Measurements from ENCODE around the gene SLC38A3.

SLC38A3 gene

DNA sequence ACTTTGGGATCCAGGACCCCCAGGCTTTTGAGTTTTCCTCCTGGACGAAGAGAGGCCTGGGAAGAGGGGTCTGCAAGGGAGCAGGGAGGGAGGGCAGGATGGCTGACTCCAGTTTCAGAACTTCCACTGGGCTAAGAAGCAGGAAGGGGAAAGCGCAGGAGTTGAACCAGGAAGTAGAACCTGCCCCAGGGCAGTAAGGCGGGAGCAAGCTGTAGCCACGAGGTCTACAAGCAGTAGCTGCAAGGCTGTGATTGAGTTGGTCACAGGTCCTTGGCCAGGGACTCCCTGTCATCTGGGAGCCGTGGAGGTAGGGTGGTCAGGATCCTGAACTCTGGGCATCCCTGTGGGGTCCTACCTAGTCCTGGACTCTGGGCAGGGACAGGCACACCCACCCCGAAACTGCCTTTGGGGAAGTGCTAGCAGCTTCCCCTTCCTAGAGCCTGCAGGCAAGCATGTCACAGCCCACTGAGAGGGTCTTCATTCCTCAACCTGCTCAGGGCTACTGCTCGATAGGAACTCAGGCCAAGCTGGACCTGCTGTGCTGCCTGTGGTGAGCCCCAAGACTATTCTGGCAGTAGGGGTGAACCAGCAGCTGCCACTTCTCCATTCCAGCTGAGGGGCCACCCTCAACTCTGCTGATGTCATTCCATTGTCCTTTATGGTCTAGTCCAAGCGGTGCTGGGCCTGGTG, 25.2 kb downstream of the SLC38A3 start:
- Histone ChIP-seq H3K9me3 (ENCODE audit: control insufficient read depth, low read length) (no peaks in the 10 kb centered on the region), H3K27ac (ENCODE audit: insufficient read depth, low read length, poor library complexity, severe bottlenecking) (no peak overlapping the region), H3K4me1 (ENCODE audit: control insufficient read depth, insufficient read depth, low read length, poor library complexity, severe bottlenecking) (peaks cover 15% of the 10 kb centered on the region), H3K36me3 (ENCODE audit: control insufficient read depth, insufficient read depth, low read length) (no peaks in the 10 kb centered on the region), H3K4me3 (ENCODE audit: insufficient read depth, low read depth, low read length, poor library complexity, severe bottlenecking) (no peak overlapping the region), H3K27me3 (replicated peaks; ENCODE audit: control insufficient read depth, insufficient read depth, low read length, poor library complexity, severe bottlenecking) (no peaks in the 10 kb centered on the region)
- DNase-seq: no peak

DNA sequence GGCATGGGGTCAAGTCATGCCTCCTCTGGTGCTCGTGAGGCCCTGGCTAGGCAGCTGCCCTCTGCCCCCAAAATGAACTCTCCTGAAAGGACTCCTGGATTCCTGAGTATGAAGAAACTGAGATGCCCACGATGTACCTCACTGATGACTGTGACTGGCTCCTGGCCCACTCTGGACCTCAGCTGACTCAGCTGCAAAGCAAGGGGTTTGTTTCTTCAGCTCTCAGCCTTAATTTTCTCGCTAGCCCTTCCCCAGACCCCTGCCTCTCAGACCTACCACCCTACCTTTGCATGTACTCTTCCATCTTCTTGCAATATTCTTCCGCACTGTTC, 25.7 kb downstream of the SLC38A3 start:
- no peak for DNase-seq
- Histone ChIP-seq H3K27ac (ENCODE audit: insufficient read depth, low read length, poor library complexity, severe bottlenecking) (no peak overlapping the region), H3K4me1 (ENCODE audit: control insufficient read depth, insufficient read depth, low read length, poor library complexity, severe bottlenecking) (peaks cover 15% of the 10 kb centered on the region), H3K4me3 (ENCODE audit: insufficient read depth, low read depth, low read length, poor library complexity, severe bottlenecking) (no peak overlapping the region), H3K36me3 (ENCODE audit: control insufficient read depth, insufficient read depth, low read length) (no peaks in the 10 kb centered on the region), H3K9me3 (ENCODE audit: control insufficient read depth, low read length) (no peaks in the 10 kb centered on the region), H3K27me3 (replicated peaks; ENCODE audit: control insufficient read depth, insufficient read depth, low read length, poor library complexity, severe bottlenecking) (no peaks in the 10 kb centered on the region)

DNA sequence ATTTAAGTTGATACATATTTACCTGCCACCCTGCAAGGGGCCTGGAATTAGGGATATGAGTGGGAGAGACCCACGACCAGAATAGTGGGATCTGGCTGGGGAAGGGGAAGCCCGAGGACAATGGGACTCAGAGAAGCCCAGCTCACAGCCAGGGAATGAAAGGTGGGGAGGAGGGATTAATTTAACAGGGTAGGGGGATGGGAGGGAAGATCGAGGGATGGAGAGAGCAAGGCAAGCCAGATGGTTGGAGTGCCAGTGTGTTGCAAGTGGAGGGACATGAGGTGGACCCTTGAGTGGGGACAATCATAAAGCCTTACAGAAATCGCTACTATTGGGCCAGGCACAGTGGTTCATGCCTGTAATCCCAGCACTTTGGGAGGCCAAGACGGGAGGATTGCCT, 26.5 kb downstream of the SLC38A3 start:
- Histone ChIP-seq H3K9me3 (ENCODE audit: control insufficient read depth, low read length) (no peaks in the 10 kb centered on the region), H3K27ac (ENCODE audit: insufficient read depth, low read length, poor library complexity, severe bottlenecking) (no peak overlapping the region), H3K27me3 (replicated peaks; ENCODE audit: control insufficient read depth, insufficient read depth, low read length, poor library complexity, severe bottlenecking) (no peaks in the 10 kb centered on the region), H3K4me1 (ENCODE audit: control insufficient read depth, insufficient read depth, low read length, poor library complexity, severe bottlenecking) (peaks cover 10% of the 10 kb centered on the region), H3K36me3 (ENCODE audit: control insufficient read depth, insufficient read depth, low read length) (no peaks in the 10 kb centered on the region), H3K4me3 (ENCODE audit: insufficient read depth, low read depth, low read length, poor library complexity, severe bottlenecking) (no peak overlapping the region)
- DNase-seq: no peak

DNA sequence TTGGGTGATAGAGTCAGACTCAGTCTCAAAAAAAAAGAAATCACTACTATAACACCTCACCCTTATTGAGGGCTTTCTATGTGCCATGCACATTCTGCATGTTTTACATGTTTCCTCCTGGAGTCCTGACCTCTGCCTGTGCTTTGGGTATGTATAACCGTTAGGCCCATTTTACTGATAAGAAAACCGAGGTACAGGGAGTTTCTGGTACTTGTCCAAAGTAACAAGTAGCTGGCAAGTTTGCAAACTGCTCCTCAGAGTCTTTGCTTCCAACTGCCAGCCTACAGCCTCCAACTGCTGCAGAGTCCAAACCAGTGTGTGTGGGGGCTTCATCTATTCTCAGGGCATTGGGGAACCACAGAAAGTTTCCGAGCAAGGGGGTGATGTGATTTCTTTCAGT, 27.2 kb downstream of the SLC38A3 start:
- DNase-seq: no peak
- H3K9me3 ChIP-seq (ENCODE audit: control insufficient read depth, low read length): no peaks in the 10 kb centered on the region
- no peaks in the 10 kb centered on the region for H3K36me3 ChIP-seq (ENCODE audit: control insufficient read depth, insufficient read depth, low read length)
- no peak overlapping the region for H3K4me3 ChIP-seq (ENCODE audit: insufficient read depth, low read depth, low read length, poor library complexity, severe bottlenecking)
- H3K27ac ChIP-seq (ENCODE audit: insufficient read depth, low read length, poor library complexity, severe bottlenecking): no peak overlapping the region
- no peaks in the 10 kb centered on the region for H3K27me3 ChIP-seq (replicated peaks; ENCODE audit: control insufficient read depth, insufficient read depth, low read length, poor library complexity, severe bottlenecking)
- H3K4me1 ChIP-seq (ENCODE audit: control insufficient read depth, insufficient read depth, low read length, poor library complexity, severe bottlenecking): peaks cover 5% of the 10 kb centered on the region

DNA sequence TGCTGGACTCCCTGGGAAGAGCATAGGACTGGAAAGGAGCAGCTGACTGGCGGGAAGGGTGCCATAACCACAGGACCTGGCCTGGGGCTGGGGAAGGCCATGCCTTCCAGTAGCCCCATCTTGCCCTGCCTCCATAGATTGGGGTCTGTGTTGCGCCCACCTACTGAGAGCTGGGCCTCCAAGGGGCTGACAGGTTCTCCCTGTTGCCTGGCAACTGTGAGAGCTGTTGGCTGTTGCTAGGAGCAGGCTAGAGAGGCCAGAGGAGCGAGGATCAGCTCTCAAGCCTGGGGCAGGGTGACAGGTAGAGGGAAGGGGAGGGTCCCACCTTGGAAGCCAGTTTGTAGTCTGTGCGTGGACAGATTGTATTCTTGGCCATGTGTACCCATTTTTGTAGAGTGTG, 28.1 kb downstream of the SLC38A3 start:
- no peaks in the 10 kb centered on the region for H3K9me3 ChIP-seq (ENCODE audit: control insufficient read depth, low read length)
- no peak overlapping the region for H3K27ac ChIP-seq (ENCODE audit: insufficient read depth, low read length, poor library complexity, severe bottlenecking)
- DNase-seq: no peak
- no peak overlapping the region for H3K4me3 ChIP-seq (ENCODE audit: insufficient read depth, low read depth, low read length, poor library complexity, severe bottlenecking)
- H3K4me1 ChIP-seq (ENCODE audit: control insufficient read depth, insufficient read depth, low read length, poor library complexity, severe bottlenecking): peaks cover 2% of the 10 kb centered on the region
- peaks cover under 1% of the 10 kb centered on the region for H3K36me3 ChIP-seq (ENCODE audit: control insufficient read depth, insufficient read depth, low read length)
- no peaks in the 10 kb centered on the region for H3K27me3 ChIP-seq (replicated peaks; ENCODE audit: control insufficient read depth, insufficient read depth, low read length, poor library complexity, severe bottlenecking)

DNA sequence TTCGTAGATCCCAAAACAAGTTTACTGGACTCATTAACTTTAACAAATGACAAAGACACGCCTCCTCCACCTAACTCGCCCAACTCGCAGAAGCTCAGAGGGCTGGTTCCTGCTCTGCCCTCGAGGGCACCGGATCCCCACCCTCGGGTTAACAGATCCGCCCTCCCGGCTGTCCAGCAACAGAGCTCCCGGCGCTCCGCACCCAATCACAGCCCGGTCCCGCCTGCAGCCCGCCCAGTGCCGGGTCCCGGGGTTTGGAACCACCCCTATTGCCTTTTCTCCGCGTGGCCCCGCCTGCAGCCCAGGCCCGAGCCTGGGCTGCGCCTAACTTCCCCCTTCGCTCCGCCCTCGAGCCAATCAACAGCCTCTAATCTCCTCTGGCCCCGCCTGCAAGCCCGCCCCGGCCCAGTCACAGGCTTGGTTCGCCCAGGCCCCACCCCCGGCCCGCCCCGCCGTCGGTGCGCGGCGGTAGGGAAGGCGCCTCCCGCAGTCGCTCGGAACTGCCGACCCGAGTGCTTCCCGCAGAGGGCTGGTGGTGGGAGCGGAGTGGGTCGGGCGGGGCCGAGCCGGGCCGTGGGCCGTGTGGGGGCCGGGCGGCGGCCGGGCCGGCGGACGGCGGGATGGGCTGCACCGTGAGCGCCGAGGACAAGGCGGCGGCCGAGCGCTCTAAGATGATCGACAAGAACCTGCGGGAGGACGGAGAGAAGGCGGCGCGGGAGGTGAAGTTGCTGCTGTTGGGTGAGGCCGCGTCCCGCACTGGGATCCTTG, 30.8 kb downstream of the SLC38A3 start, which contains the start of gene GNAI2:
Gene GNAI2, plus strand, starts transcription at position 489 of the 768 bp plus-strand sequence. Its CDS starts 132 bp downstream, at position 621.
- H3K9me3 ChIP-seq (ENCODE audit: control insufficient read depth, low read length): no peaks in the 10 kb centered on the region
- H3K27me3 ChIP-seq (replicated peaks; ENCODE audit: control insufficient read depth, insufficient read depth, low read length, poor library complexity, severe bottlenecking): no peaks in the 10 kb centered on the region
- H3K27ac ChIP-seq (ENCODE audit: insufficient read depth, low read length, poor library complexity, severe bottlenecking): peak within 1 kb of the TSS; percentile 80
- H3K4me1 ChIP-seq (ENCODE audit: control insufficient read depth, insufficient read depth, low read length, poor library complexity, severe bottlenecking): peaks cover 27% of the 10 kb centered on the region
- peak within 1 kb of the TSS; percentile 98 for H3K4me3 ChIP-seq (ENCODE audit: insufficient read depth, low read depth, low read length, poor library complexity, severe bottlenecking)
- DNase-seq: peak; percentile 98 to 99 (median 98)
- H3K36me3 ChIP-seq (ENCODE audit: control insufficient read depth, insufficient read depth, low read length): peaks cover 4% of the 10 kb centered on the region

DNA sequence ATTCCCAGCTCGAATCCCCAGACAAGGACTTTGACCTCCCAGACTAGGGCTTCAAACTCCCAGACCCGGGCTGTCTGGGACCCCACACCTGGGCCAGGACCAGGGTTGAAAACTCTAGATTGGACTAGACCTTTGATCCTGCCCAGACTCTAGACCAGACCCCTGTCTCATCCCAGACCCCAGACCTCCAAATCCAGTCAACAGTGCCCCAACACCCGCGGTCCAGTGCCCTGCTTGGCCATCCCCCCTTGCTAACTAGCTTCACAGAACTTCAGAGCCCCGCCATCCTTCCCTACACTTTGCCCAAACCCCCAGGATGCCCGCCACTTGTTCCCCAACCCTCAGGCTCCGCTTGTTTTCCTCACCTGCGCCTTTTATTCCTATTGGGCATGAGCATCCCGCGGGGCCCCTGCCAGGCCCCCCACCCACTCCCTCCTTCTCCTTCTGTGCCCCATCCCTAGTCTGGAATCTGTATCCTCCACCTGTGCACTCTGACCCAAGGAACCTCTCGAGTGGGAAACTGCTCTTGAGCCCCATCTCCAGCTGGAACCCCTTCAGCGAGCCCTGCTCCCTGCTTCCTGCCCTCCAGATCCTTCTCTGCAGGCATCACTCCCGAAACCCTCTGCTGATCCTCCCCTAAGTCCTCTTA, 31.5 kb downstream of the SLC38A3 start:
- Histone ChIP-seq H3K4me1 (ENCODE audit: control insufficient read depth, insufficient read depth, low read length, poor library complexity, severe bottlenecking) (peaks cover 34% of the 10 kb centered on the region), H3K27me3 (replicated peaks; ENCODE audit: control insufficient read depth, insufficient read depth, low read length, poor library complexity, severe bottlenecking) (no peaks in the 10 kb centered on the region), H3K36me3 (ENCODE audit: control insufficient read depth, insufficient read depth, low read length) (peaks cover 4% of the 10 kb centered on the region), H3K4me3 (ENCODE audit: insufficient read depth, low read depth, low read length, poor library complexity, severe bottlenecking) (peak overlapping the region; percentile 98), H3K9me3 (ENCODE audit: control insufficient read depth, low read length) (no peaks in the 10 kb centered on the region), H3K27ac (ENCODE audit: insufficient read depth, low read length, poor library complexity, severe bottlenecking) (peak overlapping the region; percentile 80)
- no peak for DNase-seq

DNA sequence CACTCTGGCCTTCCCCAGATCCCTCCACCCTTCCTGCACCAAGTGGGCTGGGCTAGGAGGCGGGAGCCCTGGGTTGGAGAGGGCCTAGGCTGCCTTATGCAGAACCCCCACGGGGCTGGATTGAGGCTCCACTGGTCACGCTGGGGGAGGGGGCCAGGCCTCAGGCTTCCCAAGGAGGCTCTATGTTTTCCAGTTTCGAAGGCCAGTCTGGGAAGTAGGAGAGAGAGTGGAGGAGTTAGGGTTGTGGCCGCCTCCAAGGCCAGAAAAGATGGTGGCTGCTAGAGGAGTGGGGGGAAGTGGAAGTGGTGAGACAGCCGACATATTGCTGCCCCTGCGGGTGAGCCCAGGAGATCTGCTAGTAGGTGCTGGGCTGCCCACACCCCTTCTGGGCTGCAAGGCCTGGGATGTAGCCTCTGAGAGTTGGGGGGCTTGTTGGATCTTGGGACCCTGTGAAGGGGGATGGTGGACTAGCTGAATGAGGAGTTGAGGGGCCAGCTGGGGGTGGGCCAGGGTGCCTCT, 32.1 kb downstream of the SLC38A3 start:
- peaks cover 4% of the 10 kb centered on the region for H3K36me3 ChIP-seq (ENCODE audit: control insufficient read depth, insufficient read depth, low read length)
- peak overlapping the region; percentile 98 for H3K4me3 ChIP-seq (ENCODE audit: insufficient read depth, low read depth, low read length, poor library complexity, severe bottlenecking)
- DNase-seq: no peak
- no peaks in the 10 kb centered on the region for H3K9me3 ChIP-seq (ENCODE audit: control insufficient read depth, low read length)
- H3K27me3 ChIP-seq (replicated peaks; ENCODE audit: control insufficient read depth, insufficient read depth, low read length, poor library complexity, severe bottlenecking): no peaks in the 10 kb centered on the region
- H3K27ac ChIP-seq (ENCODE audit: insufficient read depth, low read length, poor library complexity, severe bottlenecking): peak overlapping the region; percentile 80
- peaks cover 40% of the 10 kb centered on the region for H3K4me1 ChIP-seq (ENCODE audit: control insufficient read depth, insufficient read depth, low read length, poor library complexity, severe bottlenecking)

DNA sequence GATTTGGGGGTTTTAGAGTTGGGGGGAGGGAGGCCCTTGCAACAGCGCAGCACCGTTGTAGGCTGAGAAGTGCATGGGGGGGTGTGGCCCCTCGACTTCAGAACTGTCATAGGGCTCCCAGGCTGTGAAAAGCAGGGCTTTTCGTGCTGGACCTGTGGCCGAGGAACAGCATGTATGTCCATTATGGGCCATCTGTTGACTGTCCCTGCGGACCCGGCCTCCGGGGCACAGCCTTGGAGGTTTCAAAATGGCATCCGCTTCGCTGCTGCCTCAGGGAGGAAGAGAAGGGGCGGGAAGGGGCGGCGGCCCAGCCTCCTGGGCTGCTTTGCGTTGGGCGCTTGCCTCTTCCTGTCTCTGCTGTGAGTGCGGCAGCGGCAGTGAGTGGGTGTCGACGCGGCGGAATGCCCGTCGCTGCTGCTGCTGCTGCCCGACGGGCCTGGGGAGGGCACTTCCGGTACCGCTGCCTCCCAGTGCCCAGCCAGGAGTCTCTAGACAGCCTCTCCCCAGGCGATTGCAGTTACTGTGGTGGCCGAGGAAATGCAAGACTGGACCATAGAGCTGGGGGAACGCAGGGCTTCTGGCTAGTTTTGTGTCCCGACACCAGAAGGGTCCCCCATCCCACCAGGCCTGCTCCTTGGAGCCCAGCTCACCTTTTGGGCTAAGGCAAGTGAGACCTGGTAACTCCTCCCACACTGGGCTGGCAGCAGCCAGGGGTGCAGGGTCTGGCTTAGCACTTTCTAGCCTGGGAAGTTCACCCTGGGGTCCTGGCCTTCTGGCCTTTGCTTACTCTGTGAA, 32.9 kb downstream of the SLC38A3 start:
- H3K4me3 ChIP-seq (ENCODE audit: insufficient read depth, low read depth, low read length, poor library complexity, severe bottlenecking): peak overlapping the region; percentile 98
- peak; percentile 74 to 82 (median 78) for DNase-seq
- peaks cover 4% of the 10 kb centered on the region for H3K36me3 ChIP-seq (ENCODE audit: control insufficient read depth, insufficient read depth, low read length)
- H3K4me1 ChIP-seq (ENCODE audit: control insufficient read depth, insufficient read depth, low read length, poor library complexity, severe bottlenecking): peaks cover 48% of the 10 kb centered on the region
- H3K9me3 ChIP-seq (ENCODE audit: control insufficient read depth, low read length): no peaks in the 10 kb centered on the region
- no peaks in the 10 kb centered on the region for H3K27me3 ChIP-seq (replicated peaks; ENCODE audit: control insufficient read depth, insufficient read depth, low read length, poor library complexity, severe bottlenecking)
- peak overlapping the region; percentile 80 for H3K27ac ChIP-seq (ENCODE audit: insufficient read depth, low read length, poor library complexity, severe bottlenecking)
